OCI-LY3 (cell line): ENCODE measurements around the gene TOP1.

Source experiments
- EZH2phosphoT487 ChIP-seq: fragments of 200-600 bp; shearing (Covaris generic); IDR thresholded peaks from 2 replicates; pipeline ENCODE4 v1.6.1; 2018; ENCODE audit warnings: antibody characterized with exemption, mixed run types, low read depth
- TF ChIP-seq, protein P1 (sequence below): fragments of 200-600, 300-600 bp; sonication (generic); IDR thresholded peaks from 2 replicates; pipeline ENCODE4 v1.5.1; 2014; ENCODE audit warnings: antibody characterized with exemption, low read length, low read depth

DNA sequence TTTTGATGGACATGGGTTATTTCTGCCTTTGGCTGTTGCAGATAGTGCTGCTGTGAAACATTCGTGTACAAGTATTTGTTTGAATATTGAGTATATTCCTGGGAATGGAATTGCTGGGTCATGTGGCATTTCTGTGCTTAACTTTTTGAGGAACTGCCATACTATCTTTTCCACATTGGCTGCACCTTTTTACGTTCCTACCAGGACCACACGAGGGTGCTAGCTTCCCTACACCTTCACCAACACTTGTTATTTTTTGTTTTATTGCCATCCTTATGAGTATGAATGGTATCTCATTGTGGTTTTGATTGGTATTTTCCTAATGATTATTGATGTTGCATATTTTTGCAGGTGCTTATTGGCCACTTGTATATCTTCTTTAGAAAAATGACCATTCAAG, 60.9 kb downstream of the TOP1 start:
- TF ChIP-seq, protein P1, sequence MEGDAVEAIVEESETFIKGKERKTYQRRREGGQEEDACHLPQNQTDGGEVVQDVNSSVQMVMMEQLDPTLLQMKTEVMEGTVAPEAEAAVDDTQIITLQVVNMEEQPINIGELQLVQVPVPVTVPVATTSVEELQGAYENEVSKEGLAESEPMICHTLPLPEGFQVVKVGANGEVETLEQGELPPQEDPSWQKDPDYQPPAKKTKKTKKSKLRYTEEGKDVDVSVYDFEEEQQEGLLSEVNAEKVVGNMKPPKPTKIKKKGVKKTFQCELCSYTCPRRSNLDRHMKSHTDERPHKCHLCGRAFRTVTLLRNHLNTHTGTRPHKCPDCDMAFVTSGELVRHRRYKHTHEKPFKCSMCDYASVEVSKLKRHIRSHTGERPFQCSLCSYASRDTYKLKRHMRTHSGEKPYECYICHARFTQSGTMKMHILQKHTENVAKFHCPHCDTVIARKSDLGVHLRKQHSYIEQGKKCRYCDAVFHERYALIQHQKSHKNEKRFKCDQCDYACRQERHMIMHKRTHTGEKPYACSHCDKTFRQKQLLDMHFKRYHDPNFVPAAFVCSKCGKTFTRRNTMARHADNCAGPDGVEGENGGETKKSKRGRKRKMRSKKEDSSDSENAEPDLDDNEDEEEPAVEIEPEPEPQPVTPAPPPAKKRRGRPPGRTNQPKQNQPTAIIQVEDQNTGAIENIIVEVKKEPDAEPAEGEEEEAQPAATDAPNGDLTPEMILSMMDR = peak; percentile 40
- TF ChIP-seq EZH2phosphoT487 = no peak
